ENCODE results near the gene REEP1.

GRCh38 chr2:86201671-86202335, 135.6 kb downstream of the REEP1 start:
- no peak for TF ChIP-seq CTCF (IDR thresholded peaks at IDR 0.05)
- TF ChIP-seq POLR2A (IDR thresholded peaks at IDR 0.05; ENCODE audit: low read depth): no peak

Measured in esophagus muscularis mucosa (tissue), 3 donors.